Panc1 (cell line): ENCODE measurements around the gene CPS1.

Experiments used
- CTCF ChIP-seq: fragments of 450-650 bp; IDR thresholded peaks from 2 replicates; pipeline ENCODE4 v1.5.1; 2017; ENCODE audit warnings: mild to moderate bottlenecking
- POLR2AphosphoS5 ChIP-seq: IDR thresholded peaks from 2 replicates; pipeline ENCODE4 v1.6.1; 2012; ENCODE audit warnings: mild to moderate bottlenecking, low read depth, low read length, moderate library complexity
- TCF7L2 ChIP-seq: IDR thresholded peaks from 2 replicates; pipeline ENCODE4 v1.6.1; 2011; ENCODE audit warnings: mild to moderate bottlenecking, low read depth, low read length, inconsistent platforms
- TF ChIP-seq, protein P1 (sequence below), 2 experiments: IDR thresholded peaks; 2 replicates each; pipeline ENCODE4 v1.6.1; 2011 to 2012; ENCODE audit warnings: low read depth in 2 of 2, control low read depth in 1 of 2, low read length in 1 of 2, mild to moderate bottlenecking in 1 of 2, moderate library complexity in 1 of 2; ENCODE audit not compliant: insufficient read depth in 1 of 2

DNA sequence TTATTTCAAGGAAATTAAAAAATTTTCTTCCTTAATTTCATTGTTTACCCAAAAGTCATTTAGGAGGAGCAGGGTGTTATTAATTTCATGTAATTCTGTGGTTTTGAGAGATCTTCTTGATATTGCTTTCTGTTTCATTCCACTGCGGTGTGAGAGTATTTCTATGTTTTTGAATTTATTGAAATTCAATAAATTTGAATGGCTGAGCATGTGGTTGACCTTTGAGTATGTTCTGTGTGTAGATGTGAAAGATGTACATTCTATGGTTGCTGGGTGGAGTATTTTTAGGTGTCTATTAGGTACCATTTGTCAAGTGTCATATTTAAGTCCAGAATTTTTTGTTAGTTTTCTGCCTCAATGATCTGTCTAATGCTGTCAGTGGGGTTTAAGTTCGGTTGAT lies 40.5 kb upstream of the CPS1 start:
- no peak for TF ChIP-seq CTCF
- no peak for TF ChIP-seq POLR2AphosphoS5
- no peak for TF ChIP-seq TCF7L2
- TF ChIP-seq, protein P1, sequence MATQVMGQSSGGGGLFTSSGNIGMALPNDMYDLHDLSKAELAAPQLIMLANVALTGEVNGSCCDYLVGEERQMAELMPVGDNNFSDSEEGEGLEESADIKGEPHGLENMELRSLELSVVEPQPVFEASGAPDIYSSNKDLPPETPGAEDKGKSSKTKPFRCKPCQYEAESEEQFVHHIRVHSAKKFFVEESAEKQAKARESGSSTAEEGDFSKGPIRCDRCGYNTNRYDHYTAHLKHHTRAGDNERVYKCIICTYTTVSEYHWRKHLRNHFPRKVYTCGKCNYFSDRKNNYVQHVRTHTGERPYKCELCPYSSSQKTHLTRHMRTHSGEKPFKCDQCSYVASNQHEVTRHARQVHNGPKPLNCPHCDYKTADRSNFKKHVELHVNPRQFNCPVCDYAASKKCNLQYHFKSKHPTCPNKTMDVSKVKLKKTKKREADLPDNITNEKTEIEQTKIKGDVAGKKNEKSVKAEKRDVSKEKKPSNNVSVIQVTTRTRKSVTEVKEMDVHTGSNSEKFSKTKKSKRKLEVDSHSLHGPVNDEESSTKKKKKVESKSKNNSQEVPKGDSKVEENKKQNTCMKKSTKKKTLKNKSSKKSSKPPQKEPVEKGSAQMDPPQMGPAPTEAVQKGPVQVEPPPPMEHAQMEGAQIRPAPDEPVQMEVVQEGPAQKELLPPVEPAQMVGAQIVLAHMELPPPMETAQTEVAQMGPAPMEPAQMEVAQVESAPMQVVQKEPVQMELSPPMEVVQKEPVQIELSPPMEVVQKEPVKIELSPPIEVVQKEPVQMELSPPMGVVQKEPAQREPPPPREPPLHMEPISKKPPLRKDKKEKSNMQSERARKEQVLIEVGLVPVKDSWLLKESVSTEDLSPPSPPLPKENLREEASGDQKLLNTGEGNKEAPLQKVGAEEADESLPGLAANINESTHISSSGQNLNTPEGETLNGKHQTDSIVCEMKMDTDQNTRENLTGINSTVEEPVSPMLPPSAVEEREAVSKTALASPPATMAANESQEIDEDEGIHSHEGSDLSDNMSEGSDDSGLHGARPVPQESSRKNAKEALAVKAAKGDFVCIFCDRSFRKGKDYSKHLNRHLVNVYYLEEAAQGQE (IDR thresholded peaks at IDR 0.05; ENCODE audit: insufficient read depth in 1 of 2, low read depth in 2 of 2, low read length in 1 of 2): no peak
